Activated CD8-positive, alpha-beta memory T cell treated with anti-CD3 and anti-CD28 coated beads, Interleukin-2, amount 50 U/mL, for 1 hour (primary cell): ENCODE measurements around the gene KDELR3.

ENCODE experiments used
- DNase-seq: peaks from one replicate; pipeline ENCODE4 v3.0.0-alpha.2; 2020; ENCODE audit errors: extremely low read depth

Gene KDELR3

DNA sequence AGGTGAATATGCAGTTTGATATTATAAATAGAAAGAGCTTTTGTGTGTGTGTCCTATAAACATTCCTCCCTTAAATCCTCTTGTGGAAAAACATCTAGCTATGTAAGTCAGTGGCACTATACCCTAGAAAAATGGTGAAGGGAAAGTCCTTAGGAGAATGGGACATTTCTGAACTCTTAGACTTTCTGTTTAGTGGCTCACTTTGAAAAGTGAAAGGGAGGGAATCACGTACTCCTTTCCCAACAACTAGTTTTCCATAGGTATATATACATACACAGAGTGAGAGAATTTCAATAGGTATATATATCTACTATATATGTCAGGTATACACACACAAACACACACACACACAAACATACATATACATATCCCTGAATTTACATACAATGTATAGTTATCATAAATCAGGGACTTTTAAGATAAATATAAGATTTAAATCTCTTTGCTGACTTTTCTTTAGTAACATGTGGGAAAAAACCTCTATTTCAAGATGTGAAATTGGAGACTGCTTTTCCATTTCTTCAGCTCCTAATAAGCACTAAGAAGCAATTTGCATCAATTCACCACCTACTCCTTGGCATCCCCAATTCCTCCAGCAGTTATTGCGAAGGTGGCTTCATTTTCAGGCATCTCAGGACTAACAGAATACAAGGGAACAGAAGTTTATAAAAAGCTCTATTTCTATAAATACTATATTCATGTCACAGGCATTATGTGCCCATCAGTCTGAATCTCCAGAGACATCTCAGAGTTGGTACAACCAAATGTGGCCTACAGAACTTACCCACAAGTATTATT, 51.8 kb downstream of the KDELR3 start:
- DNase-seq = no peak

DNA sequence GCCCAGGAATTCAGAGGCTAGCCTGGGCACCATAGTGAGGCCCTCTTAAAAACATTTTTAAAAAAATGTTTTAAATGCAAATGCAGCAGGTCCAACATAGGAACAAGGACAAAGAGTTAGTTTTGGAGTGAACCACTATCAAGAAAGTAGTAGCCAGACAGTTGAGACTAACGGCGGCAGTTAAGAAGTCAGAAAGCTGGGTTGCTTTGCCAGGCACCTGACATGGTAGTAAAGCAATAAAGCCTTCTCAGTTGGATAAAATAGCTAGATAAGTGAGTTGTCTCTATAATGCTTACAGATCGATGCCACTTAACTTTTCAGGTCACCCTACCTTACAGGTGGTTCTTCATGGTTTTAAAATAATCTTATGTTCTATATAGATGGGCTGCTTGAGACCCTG, 55.1 kb downstream of the KDELR3 start:
- DNase-seq = no peak

DNA sequence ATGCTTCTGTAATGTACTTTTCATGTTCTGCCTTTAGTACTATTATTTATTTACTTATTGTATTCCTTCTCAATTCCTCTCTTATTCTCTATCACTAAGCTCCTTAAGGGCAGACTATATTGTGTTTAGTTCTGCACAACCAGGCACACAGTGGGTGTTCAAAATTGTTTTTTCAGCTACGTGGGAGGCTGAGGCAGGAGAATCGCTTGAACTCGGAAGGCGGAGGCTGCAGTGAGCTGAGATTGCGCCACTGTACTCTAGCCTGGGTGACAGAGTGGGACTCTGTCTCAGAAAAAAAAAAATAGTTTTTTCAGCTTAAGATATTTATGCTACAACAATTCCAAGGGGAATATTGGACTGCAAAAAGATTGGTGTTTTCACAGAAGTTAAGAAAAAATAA, 55.6 kb downstream of the KDELR3 start:
- DNase-seq = no peak

DNA sequence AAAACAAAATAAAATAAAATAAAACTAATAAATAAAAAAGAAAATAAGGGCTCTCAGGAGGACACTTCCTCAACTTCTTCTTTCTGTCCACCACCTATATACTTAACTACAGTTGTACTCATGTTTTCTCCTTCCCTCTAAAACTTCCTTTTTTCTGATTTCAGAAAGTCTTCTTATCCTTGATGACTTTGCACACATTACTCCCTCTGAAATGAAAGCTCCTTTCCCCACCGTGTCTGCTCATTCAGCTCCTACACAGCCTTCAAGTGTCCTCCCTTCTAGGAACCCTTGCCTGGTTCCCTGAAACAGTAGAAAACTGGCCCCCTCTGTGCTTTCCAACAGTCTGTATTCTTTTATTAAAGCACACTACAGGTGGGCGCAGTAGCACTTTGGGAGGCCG, 56.5 kb downstream of the KDELR3 start:
- DNase-seq = no peak

DNA sequence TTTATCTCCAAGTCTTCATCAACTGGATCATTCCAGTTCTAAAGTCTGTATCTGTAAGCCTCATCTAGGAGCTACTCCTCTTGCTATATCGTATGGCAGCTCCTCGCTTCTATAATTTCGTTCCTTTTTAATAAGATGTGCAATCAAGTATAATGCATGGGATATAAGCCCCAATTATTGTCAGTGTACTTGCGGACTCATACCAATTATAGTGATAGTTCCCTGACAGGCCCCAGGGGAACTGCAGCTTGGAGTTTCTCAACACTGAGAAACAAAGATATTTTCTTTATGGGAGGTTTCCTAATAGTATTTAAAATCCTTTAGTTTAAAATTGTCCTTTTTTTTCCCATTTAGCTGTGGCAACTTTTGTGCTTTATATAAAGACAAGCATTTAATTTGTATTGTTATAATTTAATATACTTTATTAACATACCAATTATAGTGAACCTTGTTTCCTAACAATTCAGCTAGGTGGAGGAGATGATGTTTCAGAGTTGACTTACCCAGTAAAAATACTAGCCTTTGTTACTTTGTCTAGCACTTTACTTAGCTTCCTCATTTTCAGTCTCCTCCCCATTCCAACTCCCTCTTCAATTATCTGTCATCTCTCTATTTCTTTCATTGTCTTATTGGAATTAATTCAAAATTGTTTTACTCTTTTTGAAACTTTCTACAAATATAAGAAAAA, 63.5 kb downstream of the KDELR3 start:
- no peak for DNase-seq
